ENCODE measurements around the gene MROH8.

MROH8 gene

GRCh38 chr20:37178839-37179682, at the start of gene MROH8, which contains the start of gene RPN2:
TSS of gene MROH8 (minus strand) at chr20:37179548.
TSS of gene RPN2 (plus strand) at chr20:37179330. CDS start at chr20:37179357, 27 bp downstream.
- DNase-seq (ENCODE audit: low spot score), result peak; percentile 100

GRCh38 chr20:37228656-37229055, 49.3 kb upstream of the MROH8 start:
- no peak for DNase-seq (ENCODE audit: low spot score)

- DNase-seq (ENCODE audit: low spot score), result no peak
These were observed 48.7 kb upstream of the MROH8 start for GRCh38 chr20:37228082-37228481.

GRCh38 chr20:37226889-37227288, 47.5 kb upstream of the MROH8 start:
- DNase-seq (ENCODE audit: low spot score), result no peak

GRCh38 chr20:37225146-37225545, 45.8 kb upstream of the MROH8 start:
- no peak for DNase-seq (ENCODE audit: low spot score)

- DNase-seq (ENCODE audit: low spot score), result no peak
These were observed 43.7 kb upstream of the MROH8 start for GRCh38 chr20:37223053-37223452.

- no peak for DNase-seq (ENCODE audit: low spot score)
These were observed 42.7 kb upstream of the MROH8 start for GRCh38 chr20:37222086-37222485.

- DNase-seq (ENCODE audit: low spot score), result no peak
These were observed 41.4 kb upstream of the MROH8 start for GRCh38 chr20:37220731-37221130.

- DNase-seq (ENCODE audit: low spot score), result no peak
These were observed 40.7 kb upstream of the MROH8 start for GRCh38 chr20:37219751-37220668.

- no peak for DNase-seq (ENCODE audit: low spot score)
These were observed 39.6 kb upstream of the MROH8 start for GRCh38 chr20:37218976-37219375.

GRCh38 chr20:37218441-37218840, 39.1 kb upstream of the MROH8 start:
- DNase-seq (ENCODE audit: low spot score), result no peak

- DNase-seq (ENCODE audit: low spot score), result no peak
These were observed 30.4 kb upstream of the MROH8 start for GRCh38 chr20:37209661-37210314.

GRCh38 chr20:37209193-37209592, 29.8 kb upstream of the MROH8 start:
- DNase-seq (ENCODE audit: low spot score), result no peak

GRCh38 chr20:37207171-37207570, 27.8 kb upstream of the MROH8 start:
- no peak for DNase-seq (ENCODE audit: low spot score)

- no peak for DNase-seq (ENCODE audit: low spot score)
These were observed 26.4 kb upstream of the MROH8 start for GRCh38 chr20:37205794-37206193.

GRCh38 chr20:37205130-37205529, 25.8 kb upstream of the MROH8 start:
- no peak for DNase-seq (ENCODE audit: low spot score)

GRCh38 chr20:37204056-37204455, 24.7 kb upstream of the MROH8 start:
- no peak for DNase-seq (ENCODE audit: low spot score)

GRCh38 chr20:37202267-37202943, 23.1 kb upstream of the MROH8 start:
- peak; percentile 76 for DNase-seq (ENCODE audit: low spot score)

GRCh38 chr20:37201827-37202162, 22.4 kb upstream of the MROH8 start:
- DNase-seq (ENCODE audit: low spot score), result no peak

GRCh38 chr20:37200926-37201826, 21.8 kb upstream of the MROH8 start:
- DNase-seq (ENCODE audit: low spot score), result no peak

GRCh38 chr20:37200376-37200775, 21.0 kb upstream of the MROH8 start:
- DNase-seq (ENCODE audit: low spot score), result no peak

All from SW480 (cell line).